HG02571 (cell line): ENCODE data around the gene BMAL1.

Experiments
- ATAC-seq: cut with Tn5 transposase; IDR thresholded peaks from one replicate; pipeline ENCODE4 v1.9.1; 2021; ENCODE audit warnings: mild to moderate bottlenecking, moderate library complexity; ENCODE audit not compliant: unreplicated experiment

Gene BMAL1

GRCh38 chr11:13260963-13261588, 16.5 kb upstream of the BMAL1 start:
- ATAC-seq, result no peak

DNA sequence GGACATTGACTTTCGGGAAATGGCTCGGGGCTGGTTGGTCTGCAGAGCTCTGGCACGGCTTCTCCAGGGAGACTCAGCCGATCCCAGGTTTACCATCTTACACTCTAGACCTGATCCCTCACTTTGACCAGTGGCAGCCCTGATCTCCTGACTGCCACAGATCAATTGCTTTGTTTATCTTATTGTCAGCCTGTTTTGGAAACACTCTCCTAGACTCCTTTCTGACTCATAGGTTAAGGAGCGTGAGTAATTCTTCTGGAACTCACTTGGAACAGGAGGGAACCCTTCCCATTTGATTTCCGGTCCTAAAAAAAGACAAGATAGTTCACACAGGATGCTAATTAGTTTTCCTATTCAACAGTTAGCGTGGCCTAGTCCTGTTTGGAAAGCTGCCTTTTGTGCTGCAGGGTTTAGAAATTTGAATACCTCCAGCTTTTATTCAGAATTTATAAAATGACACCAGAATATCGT, 16.0 kb upstream of the BMAL1 start:
- no peak for ATAC-seq

- no peak for ATAC-seq
Measured at GRCh38 chr11:13262096-13262495, 15.5 kb upstream of the BMAL1 start.

DNA sequence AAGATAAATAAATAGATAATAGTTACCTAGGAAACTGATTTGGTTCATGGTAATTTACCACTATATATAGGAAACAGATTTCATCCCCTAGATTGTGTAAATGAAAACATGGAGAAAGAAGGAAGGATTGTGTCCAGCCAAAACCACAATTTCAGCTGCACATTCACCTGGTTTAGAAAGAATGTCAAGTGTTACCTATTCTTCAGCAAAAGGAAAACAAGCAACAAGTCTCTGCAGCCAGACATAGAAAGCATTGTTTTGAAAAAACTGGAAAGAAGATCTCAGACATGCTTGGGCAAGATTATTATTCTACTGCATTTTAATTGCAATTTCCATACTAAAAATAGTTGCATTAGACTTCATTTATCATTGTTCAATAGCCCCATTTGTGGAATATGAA, 8.8 kb upstream of the BMAL1 start:
- ATAC-seq, result no peak

DNA sequence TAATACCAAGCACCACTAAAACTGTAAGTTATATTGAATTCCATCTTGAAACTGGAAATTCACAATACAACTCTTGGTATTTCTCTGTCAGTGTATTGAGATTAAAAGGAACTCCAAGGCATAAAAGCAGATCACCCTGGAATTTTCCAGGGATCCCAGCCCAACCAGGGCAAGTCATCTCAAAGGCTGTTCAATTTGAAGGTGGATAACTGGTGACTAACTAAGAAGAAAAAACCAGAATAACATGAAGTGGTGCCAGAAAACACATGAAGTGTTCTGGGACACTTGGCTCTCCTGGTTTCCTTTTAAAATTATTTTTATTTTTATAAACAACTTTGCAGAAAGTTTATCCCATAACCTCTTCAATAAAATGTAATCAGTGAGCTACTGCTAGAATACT, 7.8 kb upstream of the BMAL1 start:
- no peak for ATAC-seq

- no peak for ATAC-seq
Measured at GRCh38 chr11:13271060-13271693, 6.4 kb upstream of the BMAL1 start.

DNA sequence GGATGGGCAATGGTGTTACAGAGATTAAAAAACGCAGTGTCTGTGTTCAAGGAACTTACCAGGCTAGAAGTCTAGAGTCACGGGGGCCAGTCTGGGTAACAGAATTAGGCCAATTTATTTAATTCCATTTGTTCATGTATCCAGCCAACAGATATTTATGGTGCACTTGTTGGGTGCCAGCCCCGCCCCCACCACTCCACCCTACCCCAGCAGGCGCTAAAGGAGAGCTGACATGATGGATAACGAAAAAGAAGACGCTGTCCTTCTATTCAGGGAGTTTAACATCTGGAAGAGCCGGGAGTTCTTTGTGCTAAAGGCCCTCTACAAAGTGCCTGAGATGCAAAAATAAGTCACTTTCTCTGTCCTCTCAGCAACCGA, 1.1 kb upstream of the BMAL1 start:
- no peak for ATAC-seq

- ATAC-seq, result peak; percentile 89
Measured at GRCh38 chr11:13276832-13277767, 490 bp upstream of the BMAL1 start.

DNA sequence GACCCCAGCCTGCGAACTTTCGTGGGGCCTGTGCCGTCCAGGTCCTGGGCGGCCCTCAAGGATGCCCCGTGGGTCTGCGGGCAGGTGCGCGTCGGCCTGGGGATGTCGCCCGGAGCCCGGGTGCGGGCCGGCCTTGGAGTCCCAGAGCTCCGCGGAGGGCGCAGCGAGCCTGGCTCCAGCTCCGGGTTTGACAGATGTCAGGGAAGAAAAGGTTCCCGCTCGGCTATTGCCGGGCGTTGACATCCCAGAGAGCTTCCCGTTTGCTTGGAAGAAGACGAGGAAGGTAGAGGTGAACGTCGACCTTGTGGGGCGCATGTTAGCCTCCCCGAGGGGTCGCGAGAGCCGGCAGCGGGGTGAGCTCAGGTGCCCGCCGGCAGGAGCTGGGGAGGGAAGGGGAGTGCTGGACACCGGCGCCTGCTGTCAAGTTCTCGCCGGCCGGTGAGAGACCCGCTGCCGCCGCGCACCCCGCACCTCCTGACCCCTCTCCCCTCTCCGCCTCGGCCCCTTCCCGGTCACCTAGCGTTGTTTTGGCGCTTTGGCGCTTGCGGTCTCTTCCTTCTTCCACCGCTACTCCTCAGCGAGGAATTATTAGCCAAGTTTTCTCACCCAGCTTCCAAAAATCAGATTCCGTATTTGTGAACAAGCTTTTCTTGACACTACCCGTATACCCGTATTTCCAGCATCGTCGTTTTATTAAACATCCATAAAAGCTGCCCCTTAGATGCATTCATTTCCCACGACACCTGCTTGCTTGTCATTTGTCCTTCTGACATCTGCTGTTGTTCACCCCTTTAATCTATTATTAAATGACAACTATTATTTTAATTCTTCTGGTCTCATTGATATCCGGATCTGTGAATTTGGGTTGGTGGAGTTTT, 1.3 kb downstream of the BMAL1 start:
- ATAC-seq, result no peak

- ATAC-seq, result no peak
Measured at GRCh38 chr11:13279487-13279834, 1.9 kb downstream of the BMAL1 start.

GRCh38 chr11:13280092-13280722, 2.6 kb downstream of the BMAL1 start:
- ATAC-seq, result no peak

- ATAC-seq, result no peak
Measured at GRCh38 chr11:13280777-13281176, 3.2 kb downstream of the BMAL1 start.

GRCh38 chr11:13283636-13284035, 6.0 kb downstream of the BMAL1 start:
- ATAC-seq, result no peak

GRCh38 chr11:13284776-13285588, 7.4 kb downstream of the BMAL1 start:
- ATAC-seq, result no peak

GRCh38 chr11:13286279-13286821, 8.8 kb downstream of the BMAL1 start:
- no peak for ATAC-seq

DNA sequence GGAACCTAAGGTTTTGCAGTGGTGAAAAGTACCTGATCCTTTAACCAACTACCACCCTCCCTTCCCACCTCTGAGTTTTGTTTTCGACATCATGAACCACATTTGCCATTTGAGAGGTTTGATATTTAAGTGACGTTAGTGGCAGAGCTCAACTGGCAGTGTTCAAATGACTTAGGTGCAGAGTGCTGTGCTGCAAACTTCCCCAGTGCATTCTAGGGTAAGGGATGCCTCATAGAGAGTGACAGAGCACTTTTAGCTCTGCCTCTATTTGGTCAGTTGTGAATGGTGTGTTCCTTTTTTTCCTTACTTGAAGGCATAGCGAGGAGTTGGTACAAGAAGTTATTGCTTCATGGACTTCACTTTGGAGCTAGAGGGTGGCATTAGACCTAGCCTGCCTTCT, 9.4 kb downstream of the BMAL1 start:
- no peak for ATAC-seq

DNA sequence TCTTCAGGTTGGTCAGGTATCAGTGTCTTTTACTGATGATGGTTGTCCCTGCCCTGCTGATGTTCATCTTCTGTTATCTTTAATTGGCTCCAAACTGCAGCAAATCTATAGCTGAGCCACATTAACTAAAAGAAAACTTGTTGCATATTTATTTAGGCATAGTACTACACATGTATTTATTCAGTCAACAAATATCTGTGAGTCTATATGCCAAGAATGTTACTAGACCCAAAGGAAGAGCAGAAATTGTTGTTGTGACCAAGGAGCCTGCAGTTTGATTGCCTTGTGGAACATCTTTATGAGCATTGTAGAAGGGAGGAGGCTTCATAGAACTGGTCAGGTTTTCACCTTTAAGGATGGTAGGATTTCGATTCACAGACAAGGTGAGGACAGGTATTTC, 10.1 kb downstream of the BMAL1 start:
- ATAC-seq, result no peak

GRCh38 chr11:13288375-13289029, 10.9 kb downstream of the BMAL1 start:
- ATAC-seq, result no peak

- ATAC-seq, result no peak
Measured at GRCh38 chr11:13289081-13289480, 11.5 kb downstream of the BMAL1 start.
